OCI-LY1 (cell line): Measurements from ENCODE around the gene UPB1.

Experiments used
- CTCF ChIP-seq: fragments of 200-600 bp; sonication (generic), shearing (Covaris generic); IDR thresholded peaks from 2 replicates; pipeline ENCODE4 v1.5.1; 2017; ENCODE audit warnings: mild to moderate bottlenecking, antibody characterized with exemption, low read length, moderate library complexity, mixed read lengths
- EZH2 ChIP-seq: fragments of 200-600 bp; sonication (generic), shearing (Covaris generic); IDR thresholded peaks from 2 replicates; pipeline ENCODE4 v1.8.0; 2017; ENCODE audit warnings: borderline replicate concordance, mixed run types, mild to moderate bottlenecking, antibody characterized with exemption, low read length, moderate library complexity, mixed read lengths

- TF ChIP-seq CTCF (peak; percentile 49), EZH2 (no peak)
These were observed 12.6 kb downstream of the UPB1 start for GRCh38 chr22:24507716-24508115.
